Measurements from ENCODE around the gene TPPP2.

TPPP2 gene

DNA sequence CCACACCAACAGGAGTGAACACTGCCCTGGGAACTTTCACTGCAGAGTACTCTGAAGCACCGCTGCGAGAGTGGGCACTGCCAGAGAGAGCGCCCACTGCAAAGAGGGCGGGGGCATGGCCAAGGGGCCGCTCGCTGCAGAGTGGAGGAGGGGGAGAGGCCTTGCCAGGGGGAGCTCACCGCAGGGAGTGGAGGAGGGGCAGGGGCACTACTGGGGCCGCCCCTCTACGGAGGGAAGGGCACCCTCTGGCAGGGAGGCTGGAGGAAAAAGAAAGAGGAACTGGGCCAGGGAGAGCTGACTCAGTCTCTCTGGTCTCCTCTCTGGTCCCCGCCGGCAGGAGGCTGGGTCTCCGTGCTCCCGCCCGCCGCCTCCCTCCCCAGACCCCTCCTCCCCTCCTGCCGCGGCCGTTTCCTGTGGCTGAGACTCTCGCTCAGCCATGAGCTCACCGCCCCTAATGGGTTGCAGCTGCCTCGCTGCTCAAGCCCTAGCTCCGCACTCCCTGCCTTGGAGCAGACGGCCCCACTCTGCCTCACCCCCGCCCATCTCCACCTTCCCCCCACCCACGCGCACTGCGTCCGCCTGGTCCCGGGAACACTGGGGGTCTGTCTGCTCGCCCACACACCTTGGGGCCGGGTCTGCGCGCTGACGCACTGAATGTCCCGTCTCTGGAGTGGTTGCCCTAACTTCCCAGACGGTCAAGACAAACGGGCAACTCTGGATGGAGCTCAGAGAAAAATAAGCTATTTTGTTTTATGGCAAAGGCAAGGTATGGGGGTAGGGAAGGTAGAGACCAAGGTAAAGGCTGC lies 41.4 kb downstream of the TPPP2 start:
- H3K4me2 ChIP-seq (ENCODE audit: low read length): peak overlapping the region; percentile 96
- no peaks in the 10 kb centered on the region for H3K27me3 ChIP-seq (ENCODE audit: control insufficient read depth, insufficient read depth, low read length)
- H3K9ac ChIP-seq: no peak overlapping the region
- peak overlapping the region; percentile 75 for H3K27ac ChIP-seq
- H3K36me3 ChIP-seq (ENCODE audit: control insufficient read depth, insufficient read depth, low read length): no peaks in the 10 kb centered on the region
- H2AFZ ChIP-seq: peak overlapping the region; percentile 69
- H3K4me3 ChIP-seq (ENCODE audit: low read depth, low read length): peak overlapping the region; percentile 94
- peaks cover 27% of the 10 kb centered on the region for H3K4me1 ChIP-seq
- TF ChIP-seq, protein P1, sequence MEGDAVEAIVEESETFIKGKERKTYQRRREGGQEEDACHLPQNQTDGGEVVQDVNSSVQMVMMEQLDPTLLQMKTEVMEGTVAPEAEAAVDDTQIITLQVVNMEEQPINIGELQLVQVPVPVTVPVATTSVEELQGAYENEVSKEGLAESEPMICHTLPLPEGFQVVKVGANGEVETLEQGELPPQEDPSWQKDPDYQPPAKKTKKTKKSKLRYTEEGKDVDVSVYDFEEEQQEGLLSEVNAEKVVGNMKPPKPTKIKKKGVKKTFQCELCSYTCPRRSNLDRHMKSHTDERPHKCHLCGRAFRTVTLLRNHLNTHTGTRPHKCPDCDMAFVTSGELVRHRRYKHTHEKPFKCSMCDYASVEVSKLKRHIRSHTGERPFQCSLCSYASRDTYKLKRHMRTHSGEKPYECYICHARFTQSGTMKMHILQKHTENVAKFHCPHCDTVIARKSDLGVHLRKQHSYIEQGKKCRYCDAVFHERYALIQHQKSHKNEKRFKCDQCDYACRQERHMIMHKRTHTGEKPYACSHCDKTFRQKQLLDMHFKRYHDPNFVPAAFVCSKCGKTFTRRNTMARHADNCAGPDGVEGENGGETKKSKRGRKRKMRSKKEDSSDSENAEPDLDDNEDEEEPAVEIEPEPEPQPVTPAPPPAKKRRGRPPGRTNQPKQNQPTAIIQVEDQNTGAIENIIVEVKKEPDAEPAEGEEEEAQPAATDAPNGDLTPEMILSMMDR (IDR thresholded peaks at IDR 0.05): no peak
- H3K9me3 ChIP-seq (ENCODE audit: control insufficient read depth, low read length): no peaks in the 10 kb centered on the region
- peaks cover 9% of the 10 kb centered on the region for H3K79me2 ChIP-seq

DNA sequence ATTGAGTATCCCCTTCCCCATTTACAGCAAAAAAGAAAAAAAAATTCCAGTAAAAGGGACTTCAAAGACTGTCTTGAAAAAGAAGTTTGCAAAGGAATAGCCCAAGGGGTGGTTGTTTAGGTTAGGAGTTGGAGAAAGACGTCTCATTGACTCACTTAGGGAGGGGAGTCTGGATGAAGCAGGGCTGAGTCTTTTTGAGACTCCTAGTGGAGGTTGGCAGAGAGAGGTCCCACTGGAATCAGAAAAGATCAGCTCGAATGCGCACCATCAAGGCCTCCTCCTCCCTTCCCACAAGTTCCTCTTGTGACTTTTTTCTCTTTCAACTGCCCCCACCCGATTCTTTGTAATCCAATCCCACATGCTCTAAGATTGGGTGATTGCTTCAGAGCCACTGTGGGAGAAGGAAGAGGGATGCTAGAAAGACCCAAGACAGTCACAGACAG lies 42.0 kb downstream of the TPPP2 start:
- H3K27me3 ChIP-seq (ENCODE audit: control insufficient read depth, insufficient read depth, low read length): no peaks in the 10 kb centered on the region
- peaks cover 9% of the 10 kb centered on the region for H3K79me2 ChIP-seq
- H3K4me2 ChIP-seq (ENCODE audit: low read length): peak overlapping the region; percentile 96
- H3K4me1 ChIP-seq: peaks cover 27% of the 10 kb centered on the region
- no peak overlapping the region for H3K9ac ChIP-seq
- no peaks in the 10 kb centered on the region for H3K36me3 ChIP-seq (ENCODE audit: control insufficient read depth, insufficient read depth, low read length)
- H2AFZ ChIP-seq: no peak overlapping the region
- peak overlapping the region; percentile 75 for H3K27ac ChIP-seq
- peak overlapping the region; percentile 94 for H3K4me3 ChIP-seq (ENCODE audit: low read depth, low read length)
- no peaks in the 10 kb centered on the region for H3K9me3 ChIP-seq (ENCODE audit: control insufficient read depth, low read length)
- TF ChIP-seq, protein P1 (IDR thresholded peaks at IDR 0.05): no peak

DNA sequence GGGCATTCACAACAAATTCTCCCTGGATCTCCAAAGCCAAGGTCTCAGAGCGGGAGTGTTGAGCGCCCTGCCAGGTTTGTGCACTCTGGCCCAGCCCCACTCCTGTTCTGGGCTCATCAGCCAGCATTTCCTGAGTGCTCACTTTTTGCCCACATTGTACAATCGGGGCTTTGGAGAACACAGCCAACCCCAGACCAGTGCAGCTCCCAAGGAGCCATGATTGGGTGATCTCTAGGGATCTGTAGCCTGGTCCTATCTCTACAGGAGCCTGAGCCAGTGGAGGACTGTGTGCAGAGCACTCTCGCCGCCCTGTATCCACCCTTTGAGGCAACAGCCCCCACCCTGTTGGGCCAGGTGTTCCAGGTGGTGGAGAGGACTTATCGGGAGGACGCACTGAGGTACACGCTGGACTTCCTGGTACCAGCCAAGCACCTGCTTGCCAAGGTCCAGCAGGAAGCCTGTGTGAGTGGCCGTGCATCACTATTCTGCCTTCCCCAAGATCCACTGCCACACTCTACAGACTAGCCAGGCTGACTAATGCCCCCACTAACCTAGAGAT lies 42.8 kb downstream of the TPPP2 start:
- H3K4me3 ChIP-seq (ENCODE audit: low read depth, low read length): no peak overlapping the region
- H3K4me1 ChIP-seq: peaks cover 27% of the 10 kb centered on the region
- no peaks in the 10 kb centered on the region for H3K27me3 ChIP-seq (ENCODE audit: control insufficient read depth, insufficient read depth, low read length)
- H3K27ac ChIP-seq: no peak overlapping the region
- TF ChIP-seq, protein P1 (IDR thresholded peaks at IDR 0.05): no peak
- H3K4me2 ChIP-seq (ENCODE audit: low read length): no peak overlapping the region
- peaks cover 9% of the 10 kb centered on the region for H3K79me2 ChIP-seq
- H2AFZ ChIP-seq: no peak overlapping the region
- H3K36me3 ChIP-seq (ENCODE audit: control insufficient read depth, insufficient read depth, low read length): no peaks in the 10 kb centered on the region
- H3K9me3 ChIP-seq (ENCODE audit: control insufficient read depth, low read length): no peaks in the 10 kb centered on the region
- no peak overlapping the region for H3K9ac ChIP-seq

DNA sequence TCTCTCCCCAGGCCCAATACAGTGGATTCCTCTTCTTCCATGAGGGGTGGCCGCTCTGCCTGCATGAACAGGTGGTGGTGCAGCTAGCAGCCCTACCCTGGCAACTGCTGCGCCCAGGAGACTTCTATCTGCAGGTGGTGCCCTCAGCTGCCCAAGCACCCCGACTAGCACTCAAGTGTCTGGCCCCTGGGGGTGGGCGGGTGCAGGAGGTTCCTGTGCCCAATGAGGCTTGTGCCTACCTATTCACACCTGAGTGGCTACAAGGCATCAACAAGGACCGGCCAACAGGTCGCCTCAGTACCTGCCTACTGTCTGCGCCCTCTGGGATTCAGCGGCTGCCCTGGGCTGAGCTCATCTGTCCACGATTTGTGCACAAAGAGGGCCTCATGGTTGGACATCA lies 43.9 kb downstream of the TPPP2 start:
- Histone ChIP-seq H2AFZ (no peak overlapping the region), H3K4me1 (peaks cover 20% of the 10 kb centered on the region), H3K36me3 (ENCODE audit: control insufficient read depth, insufficient read depth, low read length) (no peaks in the 10 kb centered on the region)

More for the DNA sequence above, 43.9 kb downstream of the TPPP2 start:
- Histone ChIP-seq H3K9ac (no peak overlapping the region), H3K79me2 (peaks cover 9% of the 10 kb centered on the region), H3K9me3 (ENCODE audit: control insufficient read depth, low read length) (no peaks in the 10 kb centered on the region), H3K27me3 (ENCODE audit: control insufficient read depth, insufficient read depth, low read length) (no peaks in the 10 kb centered on the region), H3K27ac (no peak overlapping the region), H3K4me3 (ENCODE audit: low read depth, low read length) (no peak overlapping the region), H3K4me2 (ENCODE audit: low read length) (no peak overlapping the region)
- TF ChIP-seq, protein P1 (IDR thresholded peaks at IDR 0.05): no peak

Measured in parathyroid adenoma (tissue), 2 donors.